IMR-90 (cell line): ENCODE data around the gene PRAME. TPM values are rescaled to one million over a fixed set of nuclear protein-coding genes. Genes with fewer than 3 reads are reported as not detected.

ENCODE experiments used
- ATAC-seq: fragments of 200-7000 bp; cut with Tn5 transposase; 2 replicates; pipeline ENCODE4 v1.9.1; 2020; ENCODE audit warnings: low read depth, mild to moderate bottlenecking, moderate library complexity
- BruUV-seq: library from RNA; stranded (reverse); fragments of 400-500 nt; replicated peaks from 2 replicates; lab custom pipeline; 2021; lab: Mats Ljungman, UMichigan
- CTCF ChIA-PET: fragments of 300-600 bp; formaldehyde crosslinking; extraction: SDS; loops from one replicate; lab custom pipeline; 2021; ENCODE audit warnings: antibody characterized with exemption; lab: Yijun Ruan, JAX
- POLR2A ChIA-PET: fragments of 300-600 bp; sonication (Branson Sonifier 250); formaldehyde crosslinking; loops from one replicate; lab custom pipeline; 2022; ENCODE audit warnings: antibody characterized with exemption; ENCODE audit not compliant: unreplicated experiment; lab: Charles Lee
- DNase-seq: peaks from one replicate; pipeline ENCODE4 v3.0.0; 2013
- H2AFZ ChIP-seq: replicated peaks from 2 replicates; pipeline ENCODE3; 2013; ENCODE audit warnings: low read length, mild to moderate bottlenecking; ENCODE audit not compliant: poor library complexity
- H2AK5ac ChIP-seq: 2 replicates; pipeline ENCODE4 v1.6.1; 2013; ENCODE audit warnings: low read depth, low read length, inconsistent platforms
- H2AK9ac ChIP-seq: replicated peaks from 2 replicates; pipeline ENCODE3; 2013; ENCODE audit warnings: mild to moderate bottlenecking, low read depth, low read length, moderate library complexity; ENCODE audit not compliant: poor library complexity
- H2BK120ac ChIP-seq: 2 replicates; pipeline ENCODE4 v1.6.1; 2013; ENCODE audit warnings: low read depth, low read length, inconsistent platforms
- H2BK15ac ChIP-seq: 3 replicates; pipeline ENCODE4 v1.6.1; 2013; ENCODE audit warnings: low read depth, low read length, inconsistent platforms
- H2BK20ac ChIP-seq: 2 replicates; pipeline ENCODE4 v1.6.1; 2013; ENCODE audit warnings: low read depth, mild to moderate bottlenecking, inconsistent platforms, low read length, moderate library complexity
- H2BK5ac ChIP-seq: 2 replicates; pipeline ENCODE4 v1.6.1; 2013; ENCODE audit warnings: mild to moderate bottlenecking, low read depth, low read length, inconsistent platforms; ENCODE audit not compliant: poor library complexity, severe bottlenecking
- H3K14ac ChIP-seq: replicated peaks from 2 replicates; pipeline ENCODE4 v1.6.1; 2013; ENCODE audit warnings: low read depth, low read length, inconsistent platforms
- H3K18ac ChIP-seq: 2 replicates; pipeline ENCODE4 v1.6.1; 2013; ENCODE audit warnings: low read depth, low read length, control low read depth
- H3K23ac ChIP-seq: 2 replicates; pipeline ENCODE4 v1.6.1; 2013; ENCODE audit warnings: low read depth, low read length, inconsistent platforms
- H3K27ac ChIP-seq: 2 replicates; pipeline ENCODE4 v1.5.1; 2013; ENCODE audit warnings: mild to moderate bottlenecking, control low read depth, low read length; ENCODE audit not compliant: insufficient read depth
- H3K27me3 ChIP-seq: 2 replicates; pipeline ENCODE4 v1.6.1; 2013; ENCODE audit warnings: low read length; ENCODE audit not compliant: control insufficient read depth, insufficient read depth
- H3K36me3 ChIP-seq: 2 replicates; pipeline ENCODE4 v1.6.1; 2013; ENCODE audit warnings: low read length, mixed read lengths; ENCODE audit not compliant: control insufficient read depth, insufficient read depth
- H3K4ac ChIP-seq: 2 replicates; pipeline ENCODE4 v1.6.1; 2013; ENCODE audit warnings: low read depth, low read length, inconsistent platforms
- H3K4me1 ChIP-seq: 2 replicates; pipeline ENCODE4 v1.6.1; 2013; ENCODE audit warnings: low read length, mixed read lengths; ENCODE audit not compliant: control insufficient read depth, insufficient read depth
- H3K4me2 ChIP-seq: 2 replicates; pipeline ENCODE4 v1.6.1; 2013; ENCODE audit warnings: low read depth, mild to moderate bottlenecking, control low read depth, low read length, moderate library complexity
- H3K4me3 ChIP-seq: 2 replicates; pipeline ENCODE4 v1.5.1; 2013; ENCODE audit warnings: low read depth, mild to moderate bottlenecking, control low read depth, low read length, moderate library complexity; ENCODE audit not compliant: insufficient read depth
- H3K56ac ChIP-seq: 2 replicates; pipeline ENCODE4 v1.6.1; 2013; ENCODE audit warnings: low read length, inconsistent platforms; ENCODE audit not compliant: insufficient read depth; ENCODE audit errors: extremely low read depth
- H3K79me1 ChIP-seq, 2 experiments: 2 replicates each; pipeline ENCODE4 v1.6.1; 2013; ENCODE audit warnings: low read length in 2 of 2, inconsistent platforms in 1 of 2, low read depth in 1 of 2
- H3K9ac ChIP-seq: 2 replicates; pipeline ENCODE4 v1.6.1; 2013; ENCODE audit warnings: low read depth, low read length, control low read depth
- H3K9me1 ChIP-seq: 2 replicates; pipeline ENCODE4 v1.6.1; 2013; ENCODE audit warnings: low read length, inconsistent platforms; ENCODE audit not compliant: insufficient read depth
- H3K9me3 ChIP-seq: 2 replicates; pipeline ENCODE4 v1.6.1; 2013; ENCODE audit warnings: low read length; ENCODE audit not compliant: control insufficient read depth, insufficient read depth
- H4K20me1 ChIP-seq: 2 replicates; pipeline ENCODE4 v1.6.1; 2013; ENCODE audit warnings: low read length, inconsistent platforms; ENCODE audit not compliant: insufficient read depth
- H4K5ac ChIP-seq: 2 replicates; pipeline ENCODE4 v1.6.1; 2013; ENCODE audit warnings: mild to moderate bottlenecking, low read depth, low read length, control low read depth
- H4K8ac ChIP-seq, 2 experiments: 2 replicates each; pipeline ENCODE4 v1.6.1; 2013; ENCODE audit warnings: low read depth in 2 of 2, low read length in 2 of 2, control low read depth in 1 of 2, inconsistent platforms in 1 of 2
- H4K91ac ChIP-seq: 2 replicates; pipeline ENCODE4 v1.6.1; 2013; ENCODE audit warnings: low read depth, low read length, inconsistent platforms; ENCODE audit not compliant: insufficient read depth
- BHLHE40 ChIP-seq: fragments of 150-350 bp; IDR thresholded peaks from 2 replicates; pipeline ENCODE4 v1.6.1; 2016; ENCODE audit warnings: mild to moderate bottlenecking, low read depth, low read length
- CEBPB ChIP-seq: IDR thresholded peaks from 2 replicates; pipeline ENCODE4 v1.6.1; 2012; ENCODE audit warnings: low read depth, low read length, improper control_type of control experiment
- CHD1 ChIP-seq: IDR thresholded peaks from 2 replicates; pipeline ENCODE4 v1.6.1; 2012; ENCODE audit warnings: low read depth, low read length, improper control_type of control experiment
- CTCF ChIP-seq: conservative IDR thresholded peaks from 2 replicates; pipeline ENCODE4 v1.5.1; 2012; ENCODE audit warnings: mild to moderate bottlenecking, low read depth, low read length, improper control_type of control experiment
- FOS ChIP-seq: fragments of 150-350 bp; IDR thresholded peaks from 2 replicates; pipeline ENCODE4 v1.6.1; 2016; ENCODE audit warnings: low read depth, low read length
- MAFK ChIP-seq: IDR thresholded peaks from 2 replicates; pipeline ENCODE4 v1.6.1; 2012; ENCODE audit warnings: low read depth, low read length, improper control_type of control experiment
- MAZ ChIP-seq: IDR thresholded peaks from 2 replicates; pipeline ENCODE4 v1.6.1; 2012; ENCODE audit warnings: low read depth, mild to moderate bottlenecking, low read length, improper control_type of control experiment, moderate library complexity, borderline replicate concordance
- MXI1 ChIP-seq: IDR thresholded peaks from 2 replicates; pipeline ENCODE4 v1.6.1; 2012; ENCODE audit warnings: low read depth, mild to moderate bottlenecking, low read length, moderate library complexity, borderline replicate concordance
- NFE2L2 ChIP-seq: fragments of 150-350 bp; IDR thresholded peaks from 2 replicates; pipeline ENCODE4 v1.6.1; 2016; ENCODE audit warnings: low read depth, mild to moderate bottlenecking, low read length
- POLR2A ChIP-seq: IDR thresholded peaks from 2 replicates; pipeline ENCODE4 v1.6.1; 2012; ENCODE audit warnings: mild to moderate bottlenecking, low read depth, low read length
- RAD21 ChIP-seq: IDR thresholded peaks from 2 replicates; pipeline ENCODE4 v1.6.1; 2012; ENCODE audit warnings: low read length, improper control_type of control experiment
- RCOR1 ChIP-seq: IDR thresholded peaks from 2 replicates; pipeline ENCODE4 v1.6.1; 2012; ENCODE audit warnings: mild to moderate bottlenecking, low read length, improper control_type of control experiment; ENCODE audit not compliant: insufficient replicate concordance
- RFX5 ChIP-seq: IDR thresholded peaks from 2 replicates; pipeline ENCODE4 v1.8.0; 2012; ENCODE audit warnings: low read depth, mild to moderate bottlenecking, low read length, moderate library complexity
- USF2 ChIP-seq: fragments of 150-350 bp; IDR thresholded peaks from 2 replicates; pipeline ENCODE4 v1.6.1; 2017; ENCODE audit warnings: mild to moderate bottlenecking, antibody characterized with exemption, low read length, low read depth
- WGBS, 2 experiments: methylation state at CpG; one replicate each; pipeline versions ENCODE4 v1.1.5 to v1.1.7; 2013; ENCODE audit warnings: missing lambda C conversion rate in 2 of 2; ENCODE audit not compliant: insufficient read length in 1 of 2; ENCODE audit errors: extremely low coverage in 2 of 2; 5-methylcytosine and 5-hydroxymethylcytosine counted together
- dilution Hi-C: fragments of 300-500 bp; cut with HindIII; formaldehyde crosslinking; loops from one replicate; pipeline ENCODE4 v1.14.3; 2018; ENCODE audit warnings: low sequenced_read_pairs; ENCODE audit not compliant: unreplicated experiment
- in situ Hi-C: fragments of 300-500 bp; cut with MboI; formaldehyde crosslinking; loops from 3 replicates; pipeline ENCODE4 v1.14.3; 2019; ENCODE audit warnings: low sequenced_read_pairs, inconsistent platforms, mixed read lengths
- intact Hi-C: fragments of 100-400 bp; cut with micrococcal nuclease; formaldehyde crosslinking; loops from 2 replicates; pipeline ENCODE4 v1.10.0; 2022
- polyA plus RNA-seq, 3 experiments: library from polyadenylated mRNA; depleted of rRNA; stranded (reverse); fragments of >200 nt; gene quantifications; 2 replicates each; pipeline ENCODE4 v1.2.3, GENCODE V29; 2012; ENCODE audit warnings: low replicate concordance in 1 of 3
- total RNA-seq: library from RNA; depleted of rRNA; stranded (reverse); fragments of >200 nt; gene quantifications from 2 replicates; pipeline ENCODE4 v1.2.3, GENCODE V29; 2012
- TF ChIP-seq, protein P1 (sequence below): fragments of 150-350 bp; IDR thresholded peaks from 2 replicates; pipeline ENCODE4 v1.6.1; 2016; ENCODE audit warnings: low read depth, mild to moderate bottlenecking, low read length, moderate library complexity, borderline replicate concordance

Gene PRAME
- total and polyA plus RNA-seq, 2 of the 4 experiments (the other 2 are of a cell fraction), result not detected

GRCh38 chr22:22553735-22554586 lies 5.1 kb downstream of the PRAME start:
- dilution Hi-C loops (no loop called here), intact Hi-C loops (no loop called here), in situ Hi-C loops (no loop called here)
- Histone ChIP-seq H4K5ac (no peak overlapping the region), H3K9me3 (no peaks in the 10 kb centered on the region), H3K9ac (no peak overlapping the region), H2BK120ac (no peak overlapping the region), H3K23ac (no peak overlapping the region), H2AK5ac (no peak overlapping the region), H4K8ac (no peak overlapping the region), H3K36me3 (no peaks in the 10 kb centered on the region), H2AK9ac (no peak overlapping the region), H4K91ac (no peak overlapping the region), H3K9me1 (no peaks in the 10 kb centered on the region), H3K27me3 (peaks cover 6% of the 10 kb centered on the region), H3K79me1 (no peaks in the 10 kb centered on the region), H3K4me1 (no peaks in the 10 kb centered on the region), H3K4me2 (no peak overlapping the region), H3K4ac (no peak overlapping the region), H3K56ac (no peak overlapping the region), H2BK15ac (no peak overlapping the region), H3K14ac (no peak overlapping the region), H3K18ac (no peak overlapping the region), H2AFZ (no peak overlapping the region), H4K20me1 (no peaks in the 10 kb centered on the region), H3K4me3 (no peak overlapping the region), H2BK20ac (no peak overlapping the region), H2BK5ac (no peak overlapping the region), H3K27ac (no peak overlapping the region)
- ChIA-PET CTCF (interaction anchor here (0.6 kb wide), 1 partner anchor 15 kb away, joined by 4 read pairs; no protein-coding TSS in a partner anchor), POLR2A (no interaction called here)
- ATAC-seq (no peak), DNase-seq (no peak)
- no TSS peak for BruUV-seq
- no CpG with 5 or more reads among the region's 8 CpGs for WGBS, 2 experiments
- TF ChIP-seq FOS (no peak), RCOR1 (no peak), MXI1 (no peak), POLR2A (no peak), CEBPB (no peak), BHLHE40 (no peak), MAFK (no peak), MAZ (no peak), CTCF (no peak), CHD1 (no peak), RFX5 (no peak), NFE2L2 (no peak), USF2 (no peak), RAD21 (no peak)
- TF ChIP-seq, protein P1, sequence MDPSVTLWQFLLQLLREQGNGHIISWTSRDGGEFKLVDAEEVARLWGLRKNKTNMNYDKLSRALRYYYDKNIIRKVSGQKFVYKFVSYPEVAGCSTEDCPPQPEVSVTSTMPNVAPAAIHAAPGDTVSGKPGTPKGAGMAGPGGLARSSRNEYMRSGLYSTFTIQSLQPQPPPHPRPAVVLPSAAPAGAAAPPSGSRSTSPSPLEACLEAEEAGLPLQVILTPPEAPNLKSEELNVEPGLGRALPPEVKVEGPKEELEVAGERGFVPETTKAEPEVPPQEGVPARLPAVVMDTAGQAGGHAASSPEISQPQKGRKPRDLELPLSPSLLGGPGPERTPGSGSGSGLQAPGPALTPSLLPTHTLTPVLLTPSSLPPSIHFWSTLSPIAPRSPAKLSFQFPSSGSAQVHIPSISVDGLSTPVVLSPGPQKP, result no peak
